HPDE6-E6E7 (cell line): ENCODE data around the gene FARP1.
"Not testable (repeated sequence)": the region's sequence is repeated elsewhere in the genome, so short reads cannot be mapped to it uniquely, and the experiment has no call there.

Experiments used
- DNase-seq: peaks from one replicate; pipeline ENCODE4 v3.0.0; 2011; ENCODE audit warnings: missing footprints; ENCODE audit errors: extremely low spot score

FARP1 gene

DNA sequence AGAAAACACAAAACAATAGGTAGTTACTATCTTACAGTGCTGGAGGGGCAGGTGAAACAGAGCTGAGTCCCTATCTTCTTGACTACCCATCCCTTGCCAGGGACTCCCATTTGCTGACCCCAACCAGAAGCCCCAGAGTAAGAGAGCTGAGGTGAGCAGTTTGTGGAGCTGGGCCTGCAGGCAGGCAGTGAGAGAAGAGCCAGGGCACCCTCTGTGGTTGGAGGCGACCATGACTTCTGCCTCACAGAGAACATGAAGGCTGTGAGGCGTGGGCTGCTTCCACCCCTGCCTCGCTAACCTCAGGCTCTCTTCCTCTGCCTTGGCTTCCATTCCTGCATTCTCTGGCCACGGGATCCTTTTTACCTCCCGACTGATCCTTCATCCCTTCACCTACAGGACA is 81.7 kb downstream of the FARP1 start:
- DNase-seq = no peak

DNA sequence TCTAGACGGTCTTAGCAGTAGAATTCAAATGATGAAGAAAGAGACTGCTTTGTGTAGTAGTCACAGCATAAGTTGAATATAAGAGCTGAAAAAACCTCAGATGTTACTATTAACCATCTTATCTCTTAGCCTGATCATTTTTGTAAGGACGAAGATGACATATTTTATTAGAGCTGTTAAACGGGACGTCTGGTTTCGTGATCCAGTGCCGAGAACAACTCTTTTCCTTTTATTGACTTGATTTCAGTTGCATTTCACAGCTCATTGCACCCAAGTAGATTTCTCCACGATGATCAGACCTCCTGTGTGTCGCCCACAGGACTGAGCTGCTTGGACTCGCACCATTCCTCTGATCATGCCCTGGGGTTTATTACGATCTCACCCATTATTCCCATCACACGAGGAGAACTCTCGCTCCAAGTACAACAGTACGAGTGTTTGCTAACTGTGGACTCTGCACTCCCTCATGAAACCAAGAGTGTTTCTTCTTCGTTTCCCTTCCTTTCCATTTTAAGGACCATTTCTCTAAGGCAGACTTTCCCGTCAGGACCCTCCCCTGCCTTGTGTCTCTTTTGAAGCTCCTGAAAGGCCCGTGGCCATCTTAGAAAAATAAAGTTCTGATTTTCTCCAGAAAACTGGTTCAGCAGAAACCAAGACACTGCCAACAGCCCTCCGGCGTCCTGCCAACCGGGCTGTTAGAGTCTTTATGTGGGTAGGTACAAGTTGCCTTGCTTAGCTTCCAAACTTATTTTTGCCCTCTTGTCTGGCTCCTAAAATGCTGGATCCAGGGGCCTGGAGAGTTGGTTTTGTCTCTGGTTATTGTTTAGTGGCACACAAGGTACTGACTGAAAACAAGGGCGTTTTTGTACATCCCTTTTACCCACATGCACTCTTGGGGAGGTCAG is 82.4 kb downstream of the FARP1 start:
- DNase-seq = no peak

DNA sequence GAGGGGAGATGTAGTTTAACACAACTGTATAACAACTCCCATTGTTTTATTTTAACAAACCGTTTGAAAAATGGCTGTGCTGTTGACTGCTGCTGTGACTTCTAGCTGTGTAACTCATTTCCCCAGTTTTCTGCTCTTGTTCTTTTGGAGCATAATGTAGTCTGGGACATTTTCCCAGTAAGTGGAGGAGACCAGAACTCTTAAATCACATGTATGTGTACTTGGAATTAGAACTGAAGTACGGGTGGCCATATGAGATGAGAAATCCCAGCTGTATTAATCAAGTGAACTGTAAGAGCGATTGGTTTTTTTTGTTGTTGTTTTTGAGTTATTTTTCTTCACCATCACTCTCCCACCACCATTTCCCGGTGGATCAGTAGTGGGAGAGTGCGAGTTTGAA is 83.6 kb downstream of the FARP1 start:
- no peak for DNase-seq

DNA sequence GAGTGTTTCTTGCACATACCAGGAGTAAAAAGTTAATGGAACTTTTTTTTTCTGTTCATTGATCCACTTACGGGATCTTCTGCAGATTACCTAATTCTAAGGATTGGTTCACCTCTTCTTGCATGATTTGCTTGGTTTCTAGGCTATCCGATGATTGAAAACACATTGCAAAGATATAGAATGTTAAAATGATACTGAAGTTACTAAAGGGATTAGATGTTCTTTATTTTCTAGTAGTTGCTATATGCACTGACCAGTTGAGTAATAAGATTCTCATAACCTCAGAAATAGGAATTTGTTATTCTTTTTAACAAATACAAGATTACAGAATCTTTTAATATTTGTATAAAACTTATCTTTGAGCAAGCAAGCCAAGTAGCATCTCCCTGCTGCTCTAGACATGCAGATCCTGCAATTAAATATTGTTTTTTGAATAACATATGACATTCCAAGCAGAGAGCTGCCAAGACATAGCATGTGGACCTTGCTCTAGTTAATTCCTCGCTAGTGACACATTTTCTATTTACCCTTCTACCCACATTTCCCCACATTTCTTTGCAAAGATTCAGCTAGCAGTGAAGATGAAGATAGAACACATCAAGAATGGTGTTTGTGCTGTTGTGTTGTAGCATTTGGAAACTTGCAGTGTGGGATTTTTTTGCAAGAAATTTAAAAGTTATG is 85.9 kb downstream of the FARP1 start:
- no peak for DNase-seq

DNA sequence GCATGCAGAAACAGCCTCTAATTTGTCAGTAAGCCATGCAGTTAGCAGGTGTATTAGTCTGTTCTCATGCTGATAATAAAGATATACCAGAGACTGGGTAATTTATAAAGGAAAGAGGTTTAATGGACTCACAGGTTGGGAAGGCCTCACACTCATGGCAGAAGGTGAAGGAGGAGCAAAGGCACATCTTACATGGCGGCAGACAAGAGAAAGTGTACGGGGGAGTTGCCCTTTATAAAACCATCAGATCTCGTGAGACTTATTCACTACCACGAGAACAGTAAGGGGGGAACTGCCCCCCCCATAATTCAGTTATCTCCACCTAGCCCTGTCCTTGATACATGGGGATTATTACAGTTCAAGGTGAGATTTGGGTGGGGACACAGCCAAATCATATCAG is 87.9 kb downstream of the FARP1 start:
- DNase-seq = not testable (repeated sequence)

DNA sequence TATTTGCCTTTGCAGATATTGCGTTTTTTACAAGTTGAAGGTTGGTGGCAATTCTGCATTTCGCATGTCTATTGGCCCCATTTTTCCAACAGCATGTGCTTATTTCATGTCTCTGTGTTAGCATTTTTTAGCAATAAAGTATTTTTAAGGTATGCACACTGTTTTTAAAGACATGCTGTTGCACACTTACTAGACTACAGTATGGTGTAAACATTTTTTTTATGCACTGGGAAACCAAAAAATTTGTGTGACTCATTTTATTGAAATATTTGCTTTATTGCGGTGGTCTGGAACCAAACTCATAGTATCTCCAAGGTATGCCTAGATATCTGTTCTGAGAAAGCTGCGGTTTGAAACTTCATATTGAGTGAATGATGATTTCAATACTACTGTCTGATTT is 89.6 kb downstream of the FARP1 start:
- no peak for DNase-seq

DNA sequence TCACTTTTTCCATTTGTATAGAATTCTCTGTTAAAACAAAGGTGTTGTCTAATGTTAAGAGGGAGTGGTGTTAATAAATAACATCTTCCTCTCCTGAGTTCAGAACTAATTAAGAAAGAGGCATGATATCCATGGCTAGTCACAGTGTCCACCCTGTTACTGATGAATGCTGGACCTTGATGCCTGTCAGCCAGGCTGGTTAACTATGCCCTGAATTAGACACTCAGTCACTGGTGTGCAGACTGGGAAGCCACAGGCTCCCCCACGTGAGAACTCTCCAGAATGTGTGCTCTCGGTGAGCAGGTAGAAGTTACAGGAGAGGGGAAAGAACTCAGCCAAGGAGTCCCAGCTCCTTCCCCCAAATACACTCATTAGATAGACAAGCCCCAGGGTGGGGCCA is 90.2 kb downstream of the FARP1 start:
- no peak for DNase-seq

DNA sequence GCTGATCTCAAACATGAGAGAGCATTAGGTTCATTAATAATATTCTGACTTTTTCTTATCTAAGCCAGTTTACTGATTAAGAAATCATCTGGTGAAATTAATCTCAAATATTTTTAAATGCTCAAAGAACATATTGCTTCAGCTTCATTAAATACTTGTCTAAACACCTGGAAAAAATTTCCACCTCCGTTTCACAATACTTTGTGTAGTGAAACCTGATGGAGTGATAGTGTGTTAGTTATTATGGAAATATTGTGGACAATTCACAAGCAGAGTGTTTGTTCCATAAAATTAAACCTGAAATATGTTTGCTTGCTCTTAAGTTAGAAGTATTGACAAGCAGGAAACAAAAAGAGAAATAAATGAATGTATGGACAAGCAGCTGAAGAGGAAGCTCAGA is 91.5 kb downstream of the FARP1 start:
- no peak for DNase-seq

DNA sequence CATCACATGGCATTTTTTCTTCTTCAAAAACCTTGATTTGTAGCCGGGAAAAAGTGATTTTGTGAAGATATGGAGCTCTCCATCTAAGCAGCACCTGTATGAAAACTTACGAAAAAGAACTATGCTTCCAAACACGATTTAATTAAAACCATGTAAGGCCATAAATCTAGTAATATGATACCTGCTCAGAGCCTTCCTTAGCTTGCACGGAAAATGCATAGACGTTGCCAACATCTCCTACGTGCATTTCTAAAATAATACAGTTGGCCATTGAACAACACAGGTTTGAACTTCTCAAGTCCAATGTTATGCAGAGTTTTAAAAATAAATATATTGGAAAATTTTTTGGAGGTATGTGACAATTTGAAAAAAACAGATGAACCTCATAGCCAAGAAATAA is 93.3 kb downstream of the FARP1 start:
- DNase-seq = no peak

DNA sequence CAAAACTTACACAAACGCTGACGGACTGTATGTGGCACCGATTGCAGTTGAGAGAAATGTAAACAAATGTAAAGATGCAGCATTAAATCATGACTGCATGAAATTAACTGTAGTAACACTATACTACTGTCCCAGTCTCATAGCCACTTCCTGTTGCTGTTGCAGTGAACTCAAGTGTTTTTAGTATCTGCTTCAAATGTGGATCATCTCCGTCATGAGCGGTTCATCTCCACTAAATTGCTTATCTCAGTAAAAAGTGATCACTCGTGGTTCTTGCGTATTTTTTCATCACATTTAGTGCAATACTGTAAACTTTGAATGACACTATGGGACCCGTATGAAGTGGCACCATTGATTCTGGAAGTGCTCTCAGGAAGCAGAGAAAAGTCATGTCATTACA is 94.4 kb downstream of the FARP1 start:
- no peak for DNase-seq

DNA sequence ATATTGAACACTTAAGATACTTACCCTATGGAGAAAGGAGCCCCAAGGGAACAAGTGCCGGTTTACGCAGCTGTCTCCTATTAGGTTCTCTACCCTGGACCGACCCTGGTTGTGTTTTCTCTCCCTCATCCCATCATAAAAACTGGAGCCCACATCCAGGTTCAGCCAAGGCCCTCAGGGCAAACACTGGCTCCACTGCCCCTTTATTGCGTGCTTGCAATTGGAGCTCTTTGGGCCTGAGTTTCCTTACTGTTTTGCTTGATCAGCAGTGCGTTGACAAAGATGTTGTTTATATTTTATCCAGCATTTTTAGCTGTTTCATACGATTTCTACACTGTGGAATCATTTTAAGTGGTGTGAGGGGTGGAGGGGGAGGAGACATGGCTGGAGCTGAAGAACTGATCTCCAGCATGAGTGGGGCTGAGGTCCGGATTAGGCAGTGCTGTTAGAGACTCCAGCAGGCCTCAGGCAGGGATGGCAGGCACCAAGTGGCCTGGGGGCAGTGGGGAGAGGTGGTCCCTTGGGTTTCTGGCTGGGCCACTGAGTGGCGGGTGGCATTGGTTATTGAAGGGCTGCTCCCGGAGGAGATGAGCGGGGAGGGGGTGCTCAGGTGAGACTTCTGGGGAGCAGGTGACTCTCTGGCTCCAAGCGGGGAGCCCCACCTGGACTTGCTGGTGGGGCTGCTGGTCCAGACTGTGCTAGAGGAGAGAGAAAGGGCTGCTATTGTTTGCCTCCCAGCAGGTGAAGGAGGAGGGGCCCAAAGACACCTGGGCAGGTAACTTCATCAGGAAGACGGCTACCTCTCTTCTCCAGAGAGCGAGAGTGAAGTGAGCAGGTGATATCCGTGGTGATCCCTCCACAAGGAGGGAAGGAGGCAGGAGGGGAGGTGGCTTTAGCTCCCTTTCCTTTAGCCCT is 96.5 kb downstream of the FARP1 start:
- no peak for DNase-seq

DNA sequence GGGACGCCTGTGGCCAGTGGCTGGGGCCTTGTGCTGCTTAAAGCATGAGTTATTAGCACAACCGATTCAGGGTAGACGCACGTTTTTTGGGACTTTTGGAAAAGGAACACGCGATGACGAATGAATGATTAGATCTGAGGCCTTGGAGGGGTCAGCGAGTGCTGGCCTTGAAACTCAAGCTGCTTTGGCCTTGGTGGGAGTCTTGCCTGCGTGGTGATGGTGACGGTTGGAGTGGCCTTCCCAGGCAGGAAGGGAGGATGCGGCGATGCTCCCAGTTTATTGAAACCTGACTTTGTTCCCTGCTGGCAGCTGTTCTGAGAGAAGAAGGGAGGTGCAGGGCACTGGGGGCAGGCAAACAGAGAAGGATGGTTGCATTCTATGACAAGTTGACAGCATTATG is 97.2 kb downstream of the FARP1 start:
- no peak for DNase-seq

DNA sequence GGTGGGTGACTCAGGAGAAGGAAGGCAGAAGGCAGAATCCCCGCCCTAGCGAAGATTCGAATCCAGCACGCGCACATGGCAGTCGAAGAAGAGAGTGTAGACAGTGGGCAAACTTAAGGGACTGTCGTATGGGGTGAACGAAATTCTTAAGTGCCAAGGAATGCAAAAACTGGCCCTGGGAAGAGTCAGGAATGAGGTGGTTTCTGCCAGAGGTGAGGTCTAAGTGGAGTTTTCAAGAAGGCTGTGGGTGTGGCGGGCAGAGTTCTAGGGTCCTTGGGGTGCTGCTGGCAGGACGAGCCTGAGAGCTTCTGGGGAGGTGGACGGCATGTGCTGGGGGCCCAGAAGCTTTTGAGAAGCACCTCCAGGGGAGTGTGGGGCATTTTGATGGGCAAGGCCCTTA is 98.1 kb downstream of the FARP1 start:
- no peak for DNase-seq

DNA sequence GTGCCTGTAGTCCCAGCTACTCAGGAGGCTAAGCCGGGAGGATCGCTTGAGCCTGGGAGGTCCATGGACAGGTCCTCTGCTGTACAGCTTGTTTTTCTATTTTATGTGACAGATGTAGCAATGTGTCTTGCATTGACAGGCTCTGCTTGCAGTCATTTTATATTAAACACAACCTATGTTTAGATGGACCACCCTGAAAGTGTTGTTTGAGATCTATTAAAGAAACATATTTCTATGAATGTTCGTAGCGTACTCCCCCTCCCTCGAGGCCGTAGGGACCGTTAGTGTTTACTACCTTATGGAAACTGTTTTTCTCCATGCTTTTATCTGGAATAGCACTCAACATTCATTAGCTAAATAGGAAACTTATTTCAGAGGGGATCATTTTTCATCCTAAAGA is 99.1 kb downstream of the FARP1 start:
- no peak for DNase-seq

DNA sequence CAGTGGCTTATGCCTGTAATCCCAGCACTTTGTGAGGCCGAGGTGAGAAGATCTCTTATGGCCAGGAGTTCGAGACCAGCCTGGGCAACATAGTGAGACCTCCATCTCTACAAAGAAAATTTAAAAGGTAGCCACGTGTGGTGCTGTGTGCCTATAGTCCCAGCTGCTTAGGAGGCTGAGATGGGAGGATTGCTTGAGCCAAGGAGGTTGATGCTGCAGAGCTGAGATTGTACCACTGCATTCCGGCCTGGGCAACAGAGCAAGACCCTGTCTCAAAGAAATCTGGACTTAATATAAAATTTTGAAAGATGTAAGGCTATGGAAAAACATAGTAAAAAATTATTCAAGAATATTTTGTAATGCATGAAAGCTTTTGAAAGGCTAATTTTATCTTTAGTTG is 99.5 kb downstream of the FARP1 start:
- no peak for DNase-seq

DNA sequence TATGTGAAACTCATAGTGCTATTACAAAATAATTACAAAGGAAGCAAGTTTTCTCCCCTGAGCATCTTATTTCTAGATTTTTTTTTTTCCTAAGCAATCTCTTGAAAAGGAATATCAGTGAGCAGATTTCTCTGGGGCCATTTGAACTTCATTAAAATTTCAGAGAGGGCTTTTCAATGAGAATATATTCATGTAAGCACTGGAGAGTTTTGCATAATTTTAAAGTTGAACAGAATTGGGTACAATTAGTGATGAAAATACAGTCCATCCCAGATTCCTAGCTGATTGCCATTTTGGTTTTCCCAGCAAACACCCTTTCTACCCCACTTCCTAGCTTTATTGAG is 101.0 kb downstream of the FARP1 start:
- DNase-seq = no peak

DNA sequence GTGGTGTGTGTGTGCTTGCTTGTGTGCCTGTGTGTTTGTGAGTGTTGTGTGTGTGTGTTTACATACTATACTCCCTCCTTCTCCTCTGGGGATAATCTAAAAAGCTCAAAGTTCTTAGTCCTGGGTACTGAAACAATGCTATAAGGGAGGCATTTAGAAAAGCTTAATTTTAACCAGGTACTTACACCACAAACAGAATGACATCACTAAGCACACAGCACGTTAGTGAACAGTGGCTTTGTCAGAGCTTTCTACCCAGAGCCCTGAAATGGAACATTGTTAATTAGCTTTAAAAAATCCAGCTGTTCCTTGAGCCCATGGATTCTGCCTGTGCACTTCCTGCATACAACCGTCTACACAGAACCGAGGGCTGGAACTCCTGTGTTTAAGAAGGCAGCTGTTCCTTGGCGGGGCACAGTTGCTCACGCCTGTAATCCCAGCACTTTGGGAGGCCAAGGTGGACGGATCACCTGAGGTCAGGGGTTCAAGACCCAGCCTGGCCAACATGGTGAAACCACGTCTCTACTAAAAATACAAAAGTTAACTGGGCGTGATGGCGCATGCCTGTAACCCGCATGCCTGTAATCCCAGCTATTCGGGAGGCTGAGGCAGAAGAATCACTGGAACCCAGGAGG is 103.8 kb downstream of the FARP1 start:
- DNase-seq = no peak

DNA sequence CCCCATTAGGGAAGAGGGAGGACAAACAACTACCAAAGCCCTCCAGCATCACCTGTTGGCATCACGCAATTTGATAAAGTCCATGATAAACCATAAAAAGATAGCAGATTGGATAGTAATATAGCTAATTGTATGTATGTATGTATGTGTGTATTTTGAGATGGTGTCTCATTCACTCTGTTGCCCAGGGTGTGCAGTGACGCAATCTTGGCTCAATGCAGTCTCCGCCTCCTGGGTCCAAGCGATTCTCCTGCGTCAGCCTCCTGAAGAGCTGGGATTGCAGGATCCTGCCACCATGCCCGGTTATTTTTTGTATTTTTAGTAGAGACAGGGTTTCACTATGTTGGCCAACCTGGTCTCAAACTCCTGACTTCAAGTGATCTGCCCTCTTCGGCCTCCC is 108.8 kb downstream of the FARP1 start:
- no peak for DNase-seq

DNA sequence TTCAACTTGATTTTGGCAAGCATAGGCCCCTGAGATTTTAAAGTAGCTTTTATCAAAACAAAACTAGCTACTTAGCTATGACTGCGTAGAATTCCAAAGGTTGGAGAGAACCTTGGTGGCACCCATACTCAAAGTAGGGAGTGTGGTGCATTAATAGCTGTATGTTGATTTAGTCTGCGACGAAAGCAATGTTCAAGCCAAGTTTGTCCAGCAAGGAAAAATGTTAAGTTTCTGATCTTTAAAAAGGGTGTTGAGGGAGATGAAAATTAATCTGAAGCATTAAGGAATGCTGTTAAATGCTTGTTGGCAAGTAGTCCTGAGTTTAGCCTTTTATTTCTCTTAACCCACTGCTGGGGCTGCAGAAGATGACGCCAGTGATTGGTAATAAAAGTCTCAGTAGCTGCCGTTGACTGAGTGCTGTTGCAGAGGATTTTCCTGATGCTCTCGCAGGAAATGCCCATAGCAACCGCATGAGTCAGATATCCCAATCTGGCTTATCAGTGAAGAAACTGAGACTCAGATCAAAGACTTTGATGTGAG is 110.1 kb downstream of the FARP1 start:
- no peak for DNase-seq

DNA sequence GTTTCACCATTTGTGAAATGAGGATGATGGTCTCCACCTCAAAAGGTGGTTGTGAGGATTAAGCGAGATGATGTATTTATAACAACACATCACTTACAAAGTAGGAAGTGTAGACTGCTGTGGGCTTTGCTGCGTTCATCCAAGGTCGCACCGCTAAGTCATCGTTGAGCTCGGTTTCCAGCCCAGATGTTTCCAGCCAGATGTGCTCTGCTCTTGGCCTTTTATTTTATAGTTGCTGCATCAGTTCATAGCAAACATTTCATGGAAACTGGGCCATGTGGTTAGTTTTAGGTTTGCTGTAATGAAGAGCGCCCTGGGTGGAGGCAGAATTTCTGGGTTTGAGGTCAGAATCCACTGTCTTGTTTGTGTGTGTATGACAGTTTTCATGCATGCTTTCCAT is 110.6 kb downstream of the FARP1 start:
- DNase-seq = no peak

DNA sequence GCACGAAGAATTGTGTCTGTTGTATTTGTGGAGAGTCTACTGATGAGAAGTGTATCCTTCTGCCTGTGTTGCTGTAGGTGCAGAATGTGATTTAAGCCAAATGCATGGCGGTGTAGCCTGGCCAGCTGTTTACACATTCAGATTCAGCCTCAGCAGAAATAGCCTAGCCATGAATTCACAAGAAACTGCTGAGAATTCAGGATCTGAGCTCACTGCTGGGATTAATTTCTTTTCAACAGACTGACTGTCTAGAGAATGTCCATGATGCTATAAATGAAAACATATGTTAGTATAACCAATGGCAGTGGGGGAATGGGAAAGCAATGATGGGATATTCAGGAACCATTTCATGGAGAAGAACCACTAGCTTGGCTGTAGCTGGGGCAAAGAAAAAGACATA is 111.6 kb downstream of the FARP1 start:
- DNase-seq = no peak

DNA sequence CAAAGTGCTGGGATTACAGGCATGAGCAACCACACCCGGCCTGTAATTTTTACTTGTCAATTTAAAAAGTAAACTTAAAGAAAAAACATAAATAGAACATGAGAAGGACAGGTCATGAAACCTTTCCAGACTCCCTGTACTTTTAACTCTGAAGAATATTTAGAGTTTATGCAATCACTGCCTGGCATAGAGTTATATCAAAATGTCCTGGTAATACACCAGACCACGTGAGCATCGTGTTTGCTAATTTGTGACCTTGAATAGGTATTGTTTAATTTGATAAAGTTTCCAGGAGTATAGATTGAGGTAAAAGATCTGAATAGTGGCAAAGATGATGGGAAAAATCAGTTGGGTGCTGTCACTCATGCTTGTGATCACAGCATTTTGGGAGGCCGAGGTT is 115.3 kb downstream of the FARP1 start:
- DNase-seq = no peak
